Left renal cortex interstitium (tissue), 4 donors: ENCODE results near the gene PRPSAP1. TPM values are rescaled to one million over a fixed set of nuclear protein-coding genes. Genes with fewer than 3 reads are reported as not detected.

Experiments used
- DNase-seq, 4 donors: peaks; one replicate each; pipeline ENCODE4 v3.0.0-alpha.2; 2013; ENCODE audit warnings: low read depth in 4 of 4, low spot score in 2 of 4, missing footprints in 1 of 4
- polyA plus RNA-seq, 4 donors: library from polyadenylated mRNA; unstranded; fragments of 120-200 nt; gene quantifications; one replicate each; pipeline ENCODE4 v1.2.1, GENCODE V29; 2013; ENCODE audit not compliant: insufficient read length in 4 of 4

PRPSAP1 gene
- polyA plus RNA-seq, 4 donors, result 73.8 to 91.2 (median 80.6) TPM

- DNase-seq, result no peak
These were observed 30.0 kb upstream of the PRPSAP1 start for GRCh38 chr17:76383546-76384221.

DNA sequence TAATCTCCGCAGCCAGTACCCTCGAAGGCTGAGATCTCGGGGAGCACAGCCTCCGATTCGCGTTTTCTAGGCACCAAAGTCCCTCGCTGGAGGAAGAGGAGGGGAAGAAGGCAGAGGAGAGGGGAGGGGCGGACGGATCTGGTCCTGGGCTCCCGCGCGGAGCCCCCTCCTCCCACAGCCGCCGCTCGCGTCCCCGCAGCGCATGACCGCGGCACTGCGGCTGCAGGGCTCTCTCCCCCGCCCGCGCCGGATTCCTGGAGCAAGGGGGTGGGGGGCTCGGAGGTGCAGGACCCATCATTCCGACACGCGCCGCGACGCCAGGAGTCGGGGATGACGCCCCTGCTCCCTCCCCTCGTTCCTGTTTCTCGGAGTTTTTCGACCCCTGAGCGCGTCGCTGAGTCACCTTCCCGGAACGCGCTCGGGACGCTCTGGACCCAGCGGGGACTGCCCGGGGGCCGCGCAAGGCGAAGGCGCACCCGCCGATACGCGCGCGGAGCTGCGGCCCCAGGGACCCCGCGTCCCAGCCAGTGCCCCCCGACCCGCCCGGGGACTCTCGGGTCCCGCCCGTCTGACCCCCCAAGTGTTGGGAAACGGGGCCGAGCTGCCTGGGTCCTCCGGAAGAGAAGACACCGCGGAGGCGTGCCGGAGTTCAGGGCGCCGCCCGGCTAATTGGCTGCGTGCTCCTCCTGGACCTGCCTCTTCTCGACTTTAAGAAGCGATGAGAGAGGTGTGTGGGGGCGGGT, 29.3 kb upstream of the PRPSAP1 start:
- no peak for DNase-seq

GRCh38 chr17:76382351-76382802, 28.7 kb upstream of the PRPSAP1 start:
- DNase-seq, result no peak

DNA sequence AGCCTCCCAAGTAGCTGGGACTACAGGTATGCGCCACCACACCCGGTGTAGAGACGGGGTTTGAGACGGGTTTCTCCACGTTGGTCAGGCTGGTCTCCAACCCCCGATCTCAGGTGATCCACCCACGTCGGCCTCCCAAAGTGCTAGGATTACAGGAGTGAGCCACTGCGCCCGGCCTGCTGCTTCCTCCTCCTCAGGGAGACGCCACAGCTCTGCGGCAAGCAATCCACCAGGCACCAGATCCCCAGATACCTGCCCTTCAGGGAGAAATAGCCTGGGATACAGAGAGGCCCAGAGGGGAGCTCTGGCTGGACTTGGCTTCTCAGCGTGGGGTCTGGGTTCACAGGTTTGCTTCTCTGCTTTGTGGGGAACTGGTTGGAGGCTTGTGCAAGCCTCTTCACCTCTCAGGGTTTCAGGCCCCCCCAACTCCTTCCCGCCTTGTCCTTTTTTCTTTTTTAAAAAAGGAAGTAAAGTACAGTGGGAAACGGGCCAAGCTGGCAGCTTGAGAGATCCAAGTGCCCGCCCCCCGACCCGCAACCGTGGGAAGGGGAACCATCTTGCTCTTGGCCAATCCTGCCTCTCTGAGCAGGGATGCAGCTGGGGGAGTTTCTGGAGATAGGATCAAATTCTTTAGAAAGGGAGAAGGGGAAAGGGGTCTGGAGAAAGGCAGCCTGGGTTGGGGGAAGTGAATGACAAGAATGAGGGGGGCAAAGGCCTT, 28.1 kb upstream of the PRPSAP1 start:
- no peak for DNase-seq

DNA sequence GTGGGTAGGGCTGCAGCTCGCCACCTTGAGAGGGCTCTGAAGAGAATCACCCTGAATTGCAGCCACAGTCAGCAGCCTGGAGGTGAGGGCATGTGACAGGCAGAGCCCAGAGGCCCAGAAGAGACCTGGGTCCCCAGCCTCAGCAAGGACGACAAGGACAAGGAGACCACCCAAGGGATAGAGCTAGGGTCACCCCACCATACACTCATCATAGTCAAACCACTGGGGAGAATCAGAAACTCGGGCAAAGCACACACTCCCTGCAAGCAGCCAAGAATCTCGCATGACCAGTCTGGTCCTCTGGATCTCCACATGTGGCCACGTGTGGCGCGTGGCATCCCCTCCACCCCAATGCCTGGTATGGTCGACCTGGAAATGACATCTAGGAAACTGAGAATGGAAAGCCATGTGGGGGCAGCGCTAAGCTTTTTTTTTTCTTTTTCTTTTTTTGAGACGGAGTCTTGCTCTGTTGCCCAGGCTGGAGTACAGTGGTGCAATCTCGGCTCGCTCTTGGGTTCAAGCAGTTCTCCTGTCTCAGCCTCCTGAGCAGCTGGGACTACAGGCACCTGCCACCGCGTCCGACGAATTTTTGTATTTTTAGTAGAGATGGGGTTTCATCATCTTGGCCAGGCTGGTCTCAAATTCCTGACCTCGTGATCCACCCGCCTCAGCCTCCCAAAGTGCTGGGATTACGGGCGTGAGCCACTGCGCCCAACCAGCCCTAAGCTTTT, 26.1 kb upstream of the PRPSAP1 start:
- DNase-seq, result no peak

DNA sequence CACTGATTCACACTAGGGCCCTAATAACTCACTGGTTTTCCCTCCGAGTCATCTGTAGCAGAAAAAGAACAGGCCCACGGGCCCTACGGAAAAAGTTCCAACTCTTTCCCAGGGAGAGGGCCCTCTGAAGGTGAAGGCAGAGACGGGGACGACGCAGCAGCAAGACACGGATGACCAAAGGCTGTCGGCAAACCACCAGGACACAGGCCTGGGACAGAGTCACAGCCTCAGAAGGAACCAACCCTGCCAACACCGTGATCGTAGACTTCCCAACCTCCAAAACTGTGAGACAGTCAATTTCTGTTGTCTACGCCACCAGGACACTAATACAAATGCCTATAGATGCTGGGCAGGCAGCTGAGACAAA, 25.5 kb upstream of the PRPSAP1 start:
- DNase-seq, result no peak

DNA sequence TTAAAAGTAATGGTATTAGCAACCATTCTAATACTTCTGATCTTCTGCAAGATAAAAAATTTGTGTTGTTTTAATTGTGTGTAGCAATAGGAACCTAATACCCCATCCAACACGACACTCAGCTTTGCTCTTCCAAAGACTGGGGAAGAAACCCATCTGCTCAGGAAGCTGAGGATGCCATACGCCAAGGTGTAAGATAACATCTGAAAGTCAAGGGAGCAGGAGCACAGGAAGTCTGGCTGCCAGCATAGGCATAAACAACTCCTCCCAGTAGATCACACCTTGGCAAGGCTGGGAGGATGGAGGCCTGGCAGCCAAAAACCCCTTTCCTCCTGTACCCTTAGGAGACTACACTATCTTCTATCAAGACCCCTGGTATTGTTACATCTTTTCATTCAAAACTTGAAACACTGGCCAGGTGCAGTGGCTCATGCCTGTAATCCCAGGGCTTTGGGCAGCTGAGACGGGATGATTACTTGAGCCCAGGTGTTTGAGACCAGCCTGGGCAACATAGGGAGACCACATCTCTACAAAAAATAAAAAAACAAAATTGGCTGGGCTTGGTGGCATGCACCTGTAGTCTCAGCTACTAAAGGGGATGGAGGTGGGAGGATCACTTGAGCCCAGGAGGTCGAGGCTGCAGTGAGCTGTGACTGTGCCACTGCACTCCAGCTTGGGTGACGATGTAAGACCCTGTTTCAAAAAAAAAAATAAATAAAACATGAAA, 25.0 kb upstream of the PRPSAP1 start:
- DNase-seq, result no peak

- DNase-seq, result no peak
These were observed 22.8 kb upstream of the PRPSAP1 start for GRCh38 chr17:76376318-76377133.

DNA sequence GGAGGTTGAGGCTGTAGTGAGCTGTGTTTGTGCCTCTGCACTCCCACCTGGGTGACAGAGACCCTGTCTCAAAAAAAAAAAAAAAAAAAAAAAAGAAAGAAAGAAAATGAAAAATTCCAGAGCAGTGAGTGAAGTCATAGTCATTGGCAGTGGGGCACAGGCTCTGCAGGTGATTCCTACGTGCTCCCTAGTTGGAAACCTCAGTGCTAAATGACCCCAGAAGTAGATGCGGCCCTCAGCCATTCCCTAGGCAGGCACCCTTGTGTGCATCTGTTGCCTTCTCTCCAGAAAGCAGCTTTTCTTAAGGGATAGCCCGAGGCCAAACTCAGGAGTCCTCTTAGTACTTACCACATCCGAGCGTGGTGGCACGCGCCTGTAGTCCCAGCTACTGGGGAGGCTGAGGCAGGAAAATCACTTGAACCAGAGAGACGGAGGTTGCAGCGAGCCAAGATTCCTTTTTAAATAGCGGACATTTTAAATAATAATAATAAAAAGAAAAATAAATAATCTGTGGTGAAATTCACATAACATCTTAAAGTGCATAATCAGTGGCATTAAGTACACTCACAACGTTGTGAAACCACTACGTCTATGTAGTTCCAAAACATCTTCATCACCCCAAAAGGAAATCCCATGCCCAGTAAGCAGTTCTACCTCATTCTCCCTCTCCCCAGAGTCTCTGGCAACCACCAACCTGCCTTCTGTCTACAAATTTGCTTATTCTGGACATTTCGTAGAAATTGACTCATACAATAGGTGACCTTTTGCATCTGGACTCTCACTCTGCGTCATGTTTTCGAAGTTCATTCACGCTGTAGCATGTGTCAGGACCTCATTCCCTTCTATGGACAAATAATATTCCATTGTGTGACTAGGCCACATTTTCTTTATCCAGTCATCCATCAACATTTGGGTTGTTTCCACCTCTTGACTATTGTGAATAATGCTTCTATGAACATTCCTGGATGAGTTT, 18.2 kb upstream of the PRPSAP1 start:
- no peak for DNase-seq

DNA sequence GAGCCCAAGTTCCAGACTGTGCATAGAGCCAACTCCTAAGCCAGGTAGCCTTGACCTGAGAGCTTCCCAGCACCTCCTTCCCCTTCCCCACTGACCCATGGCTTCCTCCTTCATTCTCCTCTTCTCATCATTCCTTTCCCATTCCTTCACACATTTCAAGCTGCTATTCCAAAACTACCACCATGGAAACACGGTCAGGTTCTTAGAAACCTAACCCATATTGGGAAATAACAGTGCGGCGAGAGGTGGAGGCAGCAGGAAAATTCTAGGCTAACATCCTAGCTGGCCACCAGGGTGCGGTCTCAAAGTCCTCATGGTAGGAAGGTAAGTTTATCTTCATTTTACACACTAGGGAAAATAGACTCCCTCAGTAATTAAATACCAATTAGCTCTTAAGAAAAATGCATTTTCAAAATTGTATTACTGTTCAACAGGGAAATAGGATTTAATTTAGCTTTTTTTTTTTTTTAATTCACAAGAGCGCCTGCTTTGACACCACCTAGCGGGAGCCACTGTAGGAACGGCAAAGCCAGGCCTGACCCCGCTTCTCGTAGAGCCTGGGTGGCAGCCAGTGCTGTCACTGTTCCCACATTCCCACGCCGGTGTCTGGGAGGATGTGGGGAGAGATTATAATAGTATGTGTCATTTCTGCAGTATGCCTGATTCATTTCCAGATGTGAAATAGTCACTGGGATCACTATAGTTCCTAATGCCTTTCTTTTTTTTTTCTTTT, 16.7 kb upstream of the PRPSAP1 start:
- DNase-seq, result no peak

DNA sequence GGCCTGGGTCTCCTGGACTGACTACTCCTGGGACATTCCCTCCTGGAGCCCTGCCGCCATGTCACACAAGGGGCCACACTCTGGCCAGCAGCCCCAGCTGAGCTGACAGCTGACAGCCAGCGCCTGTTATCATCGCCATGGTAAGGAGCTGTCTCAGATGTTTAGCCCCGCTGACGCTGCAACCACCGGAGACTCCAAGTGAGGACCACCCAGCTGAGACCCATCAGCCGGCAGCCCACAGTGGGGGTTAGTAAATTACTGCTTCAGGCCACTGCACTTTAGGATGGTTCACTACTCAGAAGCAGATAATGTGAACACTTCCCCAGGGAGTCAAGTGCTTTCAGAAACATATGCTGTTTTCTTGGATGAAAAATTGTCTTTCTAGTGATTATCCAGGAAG, 16.1 kb upstream of the PRPSAP1 start:
- DNase-seq, result no peak

DNA sequence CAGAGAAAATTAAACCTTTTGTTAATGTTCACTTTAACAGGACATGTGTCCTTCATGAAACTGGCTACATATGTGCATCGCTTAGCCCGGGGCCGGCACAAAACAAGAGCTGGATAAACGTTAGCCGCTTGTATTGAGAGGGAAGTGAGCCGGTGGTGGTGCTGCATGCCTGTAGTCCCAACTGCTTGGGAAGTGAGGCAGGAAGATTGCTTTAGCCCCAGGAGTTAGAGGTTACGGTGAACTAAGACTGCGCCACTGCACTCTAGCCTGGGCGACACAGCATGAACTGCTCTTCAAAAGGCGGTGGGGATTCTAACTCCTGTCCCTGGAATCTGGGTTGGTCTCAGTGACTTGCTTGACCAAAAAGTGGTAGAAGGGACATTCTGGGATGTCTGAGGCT, 15.7 kb upstream of the PRPSAP1 start:
- DNase-seq, result no peak

GRCh38 chr17:76368545-76368944, 14.8 kb upstream of the PRPSAP1 start:
- no peak for DNase-seq

GRCh38 chr17:76367642-76368041, 13.9 kb upstream of the PRPSAP1 start:
- no peak for DNase-seq

DNA sequence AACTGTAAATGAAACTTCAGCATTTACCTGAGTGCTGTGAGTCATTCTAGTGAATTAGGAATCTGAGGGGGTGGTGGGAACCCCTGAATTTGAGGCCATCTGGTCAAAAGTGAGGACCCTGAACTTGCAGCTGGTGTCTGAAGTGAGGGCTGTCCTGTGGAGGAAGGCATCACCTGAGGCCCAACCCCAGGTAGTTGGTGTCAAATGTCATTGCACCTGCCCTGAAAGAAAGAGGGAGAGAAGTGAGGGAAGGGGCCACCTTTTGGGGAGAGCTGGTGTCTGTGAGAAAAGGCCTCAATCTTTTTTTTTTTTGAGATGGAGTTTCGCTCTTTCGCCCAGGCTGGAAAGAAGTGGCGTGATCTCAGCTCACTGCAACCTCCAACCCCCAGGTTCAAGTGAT, 12.5 kb upstream of the PRPSAP1 start:
- no peak for DNase-seq

DNA sequence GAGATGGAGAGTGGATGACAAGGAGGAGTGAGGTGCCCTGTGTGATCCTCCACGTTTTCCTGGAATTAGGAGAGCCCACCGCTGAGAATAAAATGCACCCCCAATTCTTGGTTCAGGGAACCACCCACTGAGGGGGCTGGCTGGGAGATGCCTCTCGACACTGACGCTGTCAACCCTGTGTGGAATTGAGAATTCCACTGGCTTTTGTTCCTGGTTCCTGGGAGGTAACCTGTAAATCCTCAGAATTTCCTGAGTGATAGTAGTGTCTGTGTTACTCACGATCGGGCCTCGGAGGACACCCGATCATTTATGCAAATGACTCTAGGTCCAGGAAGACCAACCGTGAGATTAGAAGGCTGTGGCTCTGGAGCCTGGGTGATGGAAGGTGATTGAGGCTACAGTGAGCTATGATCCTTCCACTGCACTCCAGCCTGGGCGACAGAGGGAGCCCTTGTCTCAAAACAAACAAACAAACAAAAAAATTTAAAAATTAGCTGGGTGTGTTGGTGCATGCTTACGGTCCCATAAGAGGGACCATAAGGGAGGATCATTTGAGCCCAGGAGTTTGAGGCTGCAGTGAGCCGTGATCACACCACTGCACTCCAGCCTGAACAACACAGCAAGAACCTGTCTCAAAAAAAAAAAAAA, 11.7 kb upstream of the PRPSAP1 start:
- DNase-seq, result no peak
